IMR-90 (cell line): ENCODE measurements around the gene AIMP1. TPM values are rescaled to one million over a fixed set of nuclear protein-coding genes. Genes with fewer than 3 reads are reported as not detected.

Source experiments
- ATAC-seq: fragments of 200-7000 bp; cut with Tn5 transposase; 2 replicates; pipeline ENCODE4 v1.9.1; 2020; ENCODE audit warnings: low read depth, mild to moderate bottlenecking, moderate library complexity
- BruUV-seq: library from RNA; stranded (reverse); fragments of 400-500 nt; replicated peaks from 2 replicates; lab custom pipeline; 2021; lab: Mats Ljungman, UMichigan
- CTCF ChIA-PET: fragments of 300-600 bp; formaldehyde crosslinking; extraction: SDS; loops from one replicate; lab custom pipeline; 2021; ENCODE audit warnings: antibody characterized with exemption; lab: Yijun Ruan, JAX
- POLR2A ChIA-PET: fragments of 300-600 bp; sonication (Branson Sonifier 250); formaldehyde crosslinking; loops from one replicate; lab custom pipeline; 2022; ENCODE audit warnings: antibody characterized with exemption; ENCODE audit not compliant: unreplicated experiment; lab: Charles Lee
- DNase-seq: peaks from one replicate; pipeline ENCODE4 v3.0.0; 2013
- H2AFZ ChIP-seq: replicated peaks from 2 replicates; pipeline ENCODE3; 2013; ENCODE audit warnings: low read length, mild to moderate bottlenecking; ENCODE audit not compliant: poor library complexity
- H2AK5ac ChIP-seq: 2 replicates; pipeline ENCODE4 v1.6.1; 2013; ENCODE audit warnings: low read depth, low read length, inconsistent platforms
- H2AK9ac ChIP-seq: replicated peaks from 2 replicates; pipeline ENCODE3; 2013; ENCODE audit warnings: mild to moderate bottlenecking, low read depth, low read length, moderate library complexity; ENCODE audit not compliant: poor library complexity
- H2BK120ac ChIP-seq: 2 replicates; pipeline ENCODE4 v1.6.1; 2013; ENCODE audit warnings: low read depth, low read length, inconsistent platforms
- H2BK15ac ChIP-seq: 3 replicates; pipeline ENCODE4 v1.6.1; 2013; ENCODE audit warnings: low read depth, low read length, inconsistent platforms
- H2BK20ac ChIP-seq: 2 replicates; pipeline ENCODE4 v1.6.1; 2013; ENCODE audit warnings: low read depth, mild to moderate bottlenecking, inconsistent platforms, low read length, moderate library complexity
- H2BK5ac ChIP-seq: 2 replicates; pipeline ENCODE4 v1.6.1; 2013; ENCODE audit warnings: mild to moderate bottlenecking, low read depth, low read length, inconsistent platforms; ENCODE audit not compliant: poor library complexity, severe bottlenecking
- H3K14ac ChIP-seq: replicated peaks from 2 replicates; pipeline ENCODE4 v1.6.1; 2013; ENCODE audit warnings: low read depth, low read length, inconsistent platforms
- H3K18ac ChIP-seq: 2 replicates; pipeline ENCODE4 v1.6.1; 2013; ENCODE audit warnings: low read depth, low read length, control low read depth
- H3K23ac ChIP-seq: 2 replicates; pipeline ENCODE4 v1.6.1; 2013; ENCODE audit warnings: low read depth, low read length, inconsistent platforms
- H3K27ac ChIP-seq: 2 replicates; pipeline ENCODE4 v1.5.1; 2013; ENCODE audit warnings: mild to moderate bottlenecking, control low read depth, low read length; ENCODE audit not compliant: insufficient read depth
- H3K27me3 ChIP-seq: 2 replicates; pipeline ENCODE4 v1.6.1; 2013; ENCODE audit warnings: low read length; ENCODE audit not compliant: control insufficient read depth, insufficient read depth
- H3K36me3 ChIP-seq: 2 replicates; pipeline ENCODE4 v1.6.1; 2013; ENCODE audit warnings: low read length, mixed read lengths; ENCODE audit not compliant: control insufficient read depth, insufficient read depth
- H3K4ac ChIP-seq: 2 replicates; pipeline ENCODE4 v1.6.1; 2013; ENCODE audit warnings: low read depth, low read length, inconsistent platforms
- H3K4me1 ChIP-seq: 2 replicates; pipeline ENCODE4 v1.6.1; 2013; ENCODE audit warnings: low read length, mixed read lengths; ENCODE audit not compliant: control insufficient read depth, insufficient read depth
- H3K4me2 ChIP-seq: 2 replicates; pipeline ENCODE4 v1.6.1; 2013; ENCODE audit warnings: low read depth, mild to moderate bottlenecking, control low read depth, low read length, moderate library complexity
- H3K4me3 ChIP-seq: 2 replicates; pipeline ENCODE4 v1.5.1; 2013; ENCODE audit warnings: low read depth, mild to moderate bottlenecking, control low read depth, low read length, moderate library complexity; ENCODE audit not compliant: insufficient read depth
- H3K56ac ChIP-seq: 2 replicates; pipeline ENCODE4 v1.6.1; 2013; ENCODE audit warnings: low read length, inconsistent platforms; ENCODE audit not compliant: insufficient read depth; ENCODE audit errors: extremely low read depth
- H3K79me1 ChIP-seq, 2 experiments: 2 replicates each; pipeline ENCODE4 v1.6.1; 2013; ENCODE audit warnings: low read length in 2 of 2, inconsistent platforms in 1 of 2, low read depth in 1 of 2
- H3K9ac ChIP-seq: 2 replicates; pipeline ENCODE4 v1.6.1; 2013; ENCODE audit warnings: low read depth, low read length, control low read depth
- H3K9me1 ChIP-seq: 2 replicates; pipeline ENCODE4 v1.6.1; 2013; ENCODE audit warnings: low read length, inconsistent platforms; ENCODE audit not compliant: insufficient read depth
- H3K9me3 ChIP-seq: 2 replicates; pipeline ENCODE4 v1.6.1; 2013; ENCODE audit warnings: low read length; ENCODE audit not compliant: control insufficient read depth, insufficient read depth
- H4K20me1 ChIP-seq: 2 replicates; pipeline ENCODE4 v1.6.1; 2013; ENCODE audit warnings: low read length, inconsistent platforms; ENCODE audit not compliant: insufficient read depth
- H4K5ac ChIP-seq: 2 replicates; pipeline ENCODE4 v1.6.1; 2013; ENCODE audit warnings: mild to moderate bottlenecking, low read depth, low read length, control low read depth
- H4K8ac ChIP-seq, 2 experiments: 2 replicates each; pipeline ENCODE4 v1.6.1; 2013; ENCODE audit warnings: low read depth in 2 of 2, low read length in 2 of 2, control low read depth in 1 of 2, inconsistent platforms in 1 of 2
- H4K91ac ChIP-seq: 2 replicates; pipeline ENCODE4 v1.6.1; 2013; ENCODE audit warnings: low read depth, low read length, inconsistent platforms; ENCODE audit not compliant: insufficient read depth
- CEBPB ChIP-seq: IDR thresholded peaks from 2 replicates; pipeline ENCODE4 v1.6.1; 2012; ENCODE audit warnings: low read depth, low read length, improper control_type of control experiment
- MAFK ChIP-seq: IDR thresholded peaks from 2 replicates; pipeline ENCODE4 v1.6.1; 2012; ENCODE audit warnings: low read depth, low read length, improper control_type of control experiment
- MAZ ChIP-seq: IDR thresholded peaks from 2 replicates; pipeline ENCODE4 v1.6.1; 2012; ENCODE audit warnings: low read depth, mild to moderate bottlenecking, low read length, improper control_type of control experiment, moderate library complexity, borderline replicate concordance
- MXI1 ChIP-seq: IDR thresholded peaks from 2 replicates; pipeline ENCODE4 v1.6.1; 2012; ENCODE audit warnings: low read depth, mild to moderate bottlenecking, low read length, moderate library complexity, borderline replicate concordance
- RAD21 ChIP-seq: IDR thresholded peaks from 2 replicates; pipeline ENCODE4 v1.6.1; 2012; ENCODE audit warnings: low read length, improper control_type of control experiment
- RCOR1 ChIP-seq: IDR thresholded peaks from 2 replicates; pipeline ENCODE4 v1.6.1; 2012; ENCODE audit warnings: mild to moderate bottlenecking, low read length, improper control_type of control experiment; ENCODE audit not compliant: insufficient replicate concordance
- RFX5 ChIP-seq: IDR thresholded peaks from 2 replicates; pipeline ENCODE4 v1.8.0; 2012; ENCODE audit warnings: low read depth, mild to moderate bottlenecking, low read length, moderate library complexity
- USF2 ChIP-seq: fragments of 150-350 bp; IDR thresholded peaks from 2 replicates; pipeline ENCODE4 v1.6.1; 2017; ENCODE audit warnings: mild to moderate bottlenecking, antibody characterized with exemption, low read length, low read depth
- WGBS, 2 experiments: methylation state at CpG; one replicate each; pipeline versions ENCODE4 v1.1.5 to v1.1.7; 2013; ENCODE audit warnings: missing lambda C conversion rate in 2 of 2; ENCODE audit not compliant: insufficient read length in 1 of 2; ENCODE audit errors: extremely low coverage in 2 of 2; 5-methylcytosine and 5-hydroxymethylcytosine counted together
- dilution Hi-C: fragments of 300-500 bp; cut with HindIII; formaldehyde crosslinking; loops from one replicate; pipeline ENCODE4 v1.14.3; 2018; ENCODE audit warnings: low sequenced_read_pairs; ENCODE audit not compliant: unreplicated experiment
- in situ Hi-C: fragments of 300-500 bp; cut with MboI; formaldehyde crosslinking; loops from 3 replicates; pipeline ENCODE4 v1.14.3; 2019; ENCODE audit warnings: low sequenced_read_pairs, inconsistent platforms, mixed read lengths
- intact Hi-C: fragments of 100-400 bp; cut with micrococcal nuclease; formaldehyde crosslinking; loops from 2 replicates; pipeline ENCODE4 v1.10.0; 2022
- polyA plus RNA-seq, 3 experiments: library from polyadenylated mRNA; depleted of rRNA; stranded (reverse); fragments of >200 nt; gene quantifications; 2 replicates each; pipeline ENCODE4 v1.2.3, GENCODE V29; 2012; ENCODE audit warnings: low replicate concordance in 1 of 3
- total RNA-seq: library from RNA; depleted of rRNA; stranded (reverse); fragments of >200 nt; gene quantifications from 2 replicates; pipeline ENCODE4 v1.2.3, GENCODE V29; 2012

AIMP1 gene
- total and polyA plus RNA-seq, 2 of the 4 experiments (the other 2 are of a cell fraction) = 11.8 to 21.4 TPM

GRCh38 chr4:106364282-106364681 is 47.9 kb downstream of the AIMP1 start:
- no peaks in the 10 kb centered on the region for H3K79me1 ChIP-seq
- H3K23ac ChIP-seq = no peak overlapping the region
- H2AK9ac ChIP-seq = no peak overlapping the region
- H3K14ac ChIP-seq = 0 out of 2 replicates have a peak overlapping the region, but pooled peaks have one; percentile 4
- intact Hi-C loops (loop anchor here (5.0 kb wide), 1 partner anchor 87 kb away; no protein-coding TSS in a partner anchor), dilution Hi-C loops (no loop called here), in situ Hi-C loops (no loop called here)
- H4K8ac ChIP-seq = no peak overlapping the region
- H4K91ac ChIP-seq = no peak overlapping the region
- H2BK20ac ChIP-seq = no peak overlapping the region
- no peaks in the 10 kb centered on the region for H3K36me3 ChIP-seq
- H3K56ac ChIP-seq = no peak overlapping the region
- H3K27me3 ChIP-seq = no peaks in the 10 kb centered on the region
- H3K4me2 ChIP-seq = no peak overlapping the region
- no peak overlapping the region for H3K27ac ChIP-seq
- 0 out of 2 replicates have a peak overlapping the region, but pooled peaks have one; percentile 23 for H2BK120ac ChIP-seq
- peaks cover 3% of the 10 kb centered on the region; the same call in 1 of the 2 replicates for H4K20me1 ChIP-seq
- no CpG with 5 or more reads among the region's 1 CpG for WGBS, 2 experiments
- H2AK5ac ChIP-seq = peak overlapping the region; percentile 64
- peak overlapping the region; percentile 68; the same call in 1 of the 3 replicates for H2BK15ac ChIP-seq
- H3K9ac ChIP-seq = no peak overlapping the region
- POLR2A ChIA-PET = no interaction called here
- H3K18ac ChIP-seq = peak overlapping the region; percentile 23; the same call in 1 of the 2 replicates
- H4K5ac ChIP-seq = no peak overlapping the region
- 0 out of 2 replicates have a peak overlapping the region, but pooled peaks have one; percentile 33 for H3K4ac ChIP-seq
- CTCF ChIA-PET = no interaction called here
- no peaks in the 10 kb centered on the region for H3K9me3 ChIP-seq
- TF ChIP-seq RAD21 = no peak
- TF ChIP-seq MXI1 = no peak
- TF ChIP-seq CEBPB = no peak
- TF ChIP-seq MAZ = no peak
- TF ChIP-seq RFX5 = no peak
- TF ChIP-seq USF2 = no peak
- TF ChIP-seq RCOR1 = no peak
- TF ChIP-seq MAFK = no peak
- no peak overlapping the region for H3K4me3 ChIP-seq
- BruUV-seq = no TSS peak
- ATAC-seq (no peak), DNase-seq (no peak)
- H3K9me1 ChIP-seq = 0 out of 2 replicates have a peak, but pooled peaks cover 6% of the 10 kb centered on the region
- no peak overlapping the region for H2BK5ac ChIP-seq
- H3K4me1 ChIP-seq = peaks cover 8% of the 10 kb centered on the region
- peak overlapping the region; percentile 30 for H2AFZ ChIP-seq
